ENCODE results near the gene CELA3B.

DNA sequence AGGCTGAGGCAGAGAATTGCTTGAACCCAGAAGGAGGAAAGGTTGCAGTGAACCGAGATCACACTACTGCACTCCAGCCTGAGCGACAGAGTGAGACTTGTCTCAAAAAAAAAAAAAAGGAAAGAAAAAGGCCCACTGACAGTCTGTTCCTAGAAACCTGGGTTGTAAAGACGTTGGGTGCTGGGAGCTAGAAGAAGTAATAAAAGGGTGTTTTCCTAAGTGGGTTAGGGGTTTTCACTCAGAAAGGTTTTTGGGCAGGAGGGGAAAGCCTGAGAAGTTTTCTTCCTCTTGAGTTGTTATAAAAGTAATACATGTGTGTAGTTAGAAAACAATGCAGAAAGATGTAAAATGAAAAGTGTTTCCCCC lies 50.1 kb downstream of the CELA3B start:
- no peak for TF ChIP-seq EP300 (IDR thresholded peaks at IDR 0.05; ENCODE audit: borderline replicate concordance in 1 of 2, low read depth in 2 of 2, low read length in 2 of 2)
- TF ChIP-seq, protein P1, sequence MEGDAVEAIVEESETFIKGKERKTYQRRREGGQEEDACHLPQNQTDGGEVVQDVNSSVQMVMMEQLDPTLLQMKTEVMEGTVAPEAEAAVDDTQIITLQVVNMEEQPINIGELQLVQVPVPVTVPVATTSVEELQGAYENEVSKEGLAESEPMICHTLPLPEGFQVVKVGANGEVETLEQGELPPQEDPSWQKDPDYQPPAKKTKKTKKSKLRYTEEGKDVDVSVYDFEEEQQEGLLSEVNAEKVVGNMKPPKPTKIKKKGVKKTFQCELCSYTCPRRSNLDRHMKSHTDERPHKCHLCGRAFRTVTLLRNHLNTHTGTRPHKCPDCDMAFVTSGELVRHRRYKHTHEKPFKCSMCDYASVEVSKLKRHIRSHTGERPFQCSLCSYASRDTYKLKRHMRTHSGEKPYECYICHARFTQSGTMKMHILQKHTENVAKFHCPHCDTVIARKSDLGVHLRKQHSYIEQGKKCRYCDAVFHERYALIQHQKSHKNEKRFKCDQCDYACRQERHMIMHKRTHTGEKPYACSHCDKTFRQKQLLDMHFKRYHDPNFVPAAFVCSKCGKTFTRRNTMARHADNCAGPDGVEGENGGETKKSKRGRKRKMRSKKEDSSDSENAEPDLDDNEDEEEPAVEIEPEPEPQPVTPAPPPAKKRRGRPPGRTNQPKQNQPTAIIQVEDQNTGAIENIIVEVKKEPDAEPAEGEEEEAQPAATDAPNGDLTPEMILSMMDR (IDR thresholded peaks at IDR 0.05; ENCODE audit: control extremely low read depth in 1 of 3, insufficient read depth in 1 of 3, low read depth in 1 of 3, low read length in 3 of 3) = no peak
- TF ChIP-seq CREB1 (IDR thresholded peaks at IDR 0.05) = no peak
- TF ChIP-seq EZH2 (IDR thresholded peaks at IDR 0.05; ENCODE audit: low read depth, low read length, severe bottlenecking) = no peak
- TF ChIP-seq GABPA (IDR thresholded peaks at IDR 0.05; ENCODE audit: borderline replicate concordance, insufficient read depth, low read length) = no peak
- no peak for TF ChIP-seq POLR2A (IDR thresholded peaks at IDR 0.05; ENCODE audit: control extremely low read depth in 1 of 2, low read depth in 2 of 2, low read length in 2 of 2)
- TF ChIP-seq RAD21 (IDR thresholded peaks at IDR 0.05 in 1 of 2, conservative IDR thresholded peaks at IDR 0.05 in 1 of 2; ENCODE audit: low read depth in 2 of 2, low read length in 2 of 2) = no peak
- TF ChIP-seq ZNF274 (IDR thresholded peaks at IDR 0.05; ENCODE audit: borderline replicate concordance, extremely low read depth, low read length) = no peak
- no peak for TF ChIP-seq RFX5 (IDR thresholded peaks at IDR 0.05; ENCODE audit: borderline replicate concordance, low read depth, low read length)

Data from H1 (cell line).